Brain microvascular endothelial cell (primary cell): ENCODE measurements around the gene IRF8.
"Not testable (repeated sequence)": the region's sequence is repeated elsewhere in the genome, so short reads cannot be mapped to it uniquely, and the experiment has no call there.

ENCODE experiments used
- DNase-seq: peaks from one replicate; pipeline ENCODE4 v3.0.0-alpha.2; 2020
- H3K27ac ChIP-seq: fragments of 250-450 bp; sonication (Bioruptor Pico); 2 replicates; pipeline ENCODE4 v1.5.1; 2020; ENCODE audit warnings: mild to moderate bottlenecking, moderate library complexity
- H3K27me3 ChIP-seq: fragments of 250-450 bp; sonication (Bioruptor Pico); replicated peaks from 2 replicates; pipeline ENCODE4 v1.5.1; 2020; ENCODE audit warnings: mild to moderate bottlenecking
- H3K36me3 ChIP-seq: fragments of 250-450 bp; sonication (Bioruptor Pico); replicated peaks from 2 replicates; pipeline ENCODE4 v1.5.1; 2020; ENCODE audit warnings: mild to moderate bottlenecking
- H3K4me3 ChIP-seq: 2 replicates; pipeline ENCODE4 v1.5.1; 2011; ENCODE audit warnings: low read depth, mild to moderate bottlenecking, control low read depth, low read length, moderate library complexity
- CTCF ChIP-seq: IDR thresholded peaks from 2 replicates; pipeline ENCODE4 v1.5.1; 2011; ENCODE audit warnings: low read depth, mild to moderate bottlenecking, moderate library complexity, low read length, control low read depth, inconsistent platforms; ENCODE audit errors: missing control alignments
- in situ Hi-C: cut with HindIII; loops from 2 replicates; pipeline ENCODE4 v1.10.0; 2017; ENCODE audit warnings: low sequenced_read_pairs, low pct_ligation_motif_present

Gene IRF8

DNA sequence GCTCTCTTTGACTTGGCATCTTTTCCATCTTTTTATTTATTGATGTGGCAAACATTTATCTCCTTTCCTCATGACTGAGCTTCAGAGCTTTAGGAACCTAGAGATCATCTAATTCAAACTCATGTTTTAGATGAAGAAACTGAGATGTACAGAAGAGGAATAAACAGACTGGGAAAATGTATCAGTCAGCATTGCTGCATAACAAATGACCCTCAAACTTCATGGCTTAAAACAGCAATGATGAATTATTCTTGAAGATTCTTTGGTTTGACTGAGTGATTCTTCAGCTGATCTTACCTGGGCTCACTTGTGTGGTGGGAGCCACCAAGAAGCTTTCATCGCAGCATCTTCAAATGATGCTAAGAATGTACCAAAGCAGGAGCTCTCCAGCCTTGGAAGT, 44.0 kb upstream of the IRF8 start:
- Histone ChIP-seq H3K4me3 (no peak overlapping the region), H3K36me3 (no peaks in the 10 kb centered on the region), H3K27me3 (peaks cover under 1% of the 10 kb centered on the region), H3K27ac (no peak overlapping the region)
- no peak for DNase-seq
- TF ChIP-seq CTCF = no peak
- in situ Hi-C loops = no loop called here

- Histone ChIP-seq H3K36me3 (no peaks in the 10 kb centered on the region), H3K27ac (no peak overlapping the region), H3K4me3 (no peak overlapping the region), H3K27me3 (no peaks in the 10 kb centered on the region)
- no peak for DNase-seq
- no peak for TF ChIP-seq CTCF
- in situ Hi-C loops = no loop called here
Measured at GRCh38 chr16:85856079-85856478, 42.9 kb upstream of the IRF8 start.

- no peaks in the 10 kb centered on the region for H3K27me3 ChIP-seq
- H3K27ac ChIP-seq = no peak overlapping the region
- H3K4me3 ChIP-seq = no peak overlapping the region
- in situ Hi-C loops = no loop called here
- H3K36me3 ChIP-seq = no peaks in the 10 kb centered on the region
- no peak for TF ChIP-seq CTCF
- no peak for DNase-seq
Measured at GRCh38 chr16:85856585-85856984, 42.4 kb upstream of the IRF8 start.

- DNase-seq = no peak
- in situ Hi-C loops = no loop called here
- no peak for TF ChIP-seq CTCF
- Histone ChIP-seq H3K4me3 (no peak overlapping the region), H3K27ac (no peak overlapping the region), H3K27me3 (no peaks in the 10 kb centered on the region), H3K36me3 (no peaks in the 10 kb centered on the region)
Measured at GRCh38 chr16:85857406-85857805, 41.6 kb upstream of the IRF8 start.

DNA sequence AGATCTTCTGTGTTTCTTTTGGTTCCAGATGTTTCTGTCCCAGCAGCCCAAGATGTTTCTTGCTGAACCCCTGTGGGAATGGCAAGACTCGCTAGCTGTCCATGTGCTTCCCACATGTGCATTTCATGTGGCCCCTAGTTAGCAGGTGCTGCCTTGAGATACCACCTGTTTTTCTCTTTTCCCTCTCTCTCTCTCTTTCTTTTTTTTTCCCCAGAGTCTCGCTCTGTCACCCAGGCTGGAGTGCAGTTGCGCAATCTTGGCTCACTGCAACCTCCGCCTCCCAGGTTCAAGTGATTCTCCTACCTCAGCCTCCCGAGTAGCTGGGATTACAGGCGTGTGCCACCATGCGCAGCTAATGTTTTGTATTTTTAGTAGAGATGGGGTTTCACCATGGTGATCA, 40.4 kb upstream of the IRF8 start:
- in situ Hi-C loops, H3K27ac ChIP-seq, DNase-seq, H3K4me3 ChIP-seq, H3K36me3 ChIP-seq, H3K27me3 ChIP-seq: not testable (repeated sequence)

DNA sequence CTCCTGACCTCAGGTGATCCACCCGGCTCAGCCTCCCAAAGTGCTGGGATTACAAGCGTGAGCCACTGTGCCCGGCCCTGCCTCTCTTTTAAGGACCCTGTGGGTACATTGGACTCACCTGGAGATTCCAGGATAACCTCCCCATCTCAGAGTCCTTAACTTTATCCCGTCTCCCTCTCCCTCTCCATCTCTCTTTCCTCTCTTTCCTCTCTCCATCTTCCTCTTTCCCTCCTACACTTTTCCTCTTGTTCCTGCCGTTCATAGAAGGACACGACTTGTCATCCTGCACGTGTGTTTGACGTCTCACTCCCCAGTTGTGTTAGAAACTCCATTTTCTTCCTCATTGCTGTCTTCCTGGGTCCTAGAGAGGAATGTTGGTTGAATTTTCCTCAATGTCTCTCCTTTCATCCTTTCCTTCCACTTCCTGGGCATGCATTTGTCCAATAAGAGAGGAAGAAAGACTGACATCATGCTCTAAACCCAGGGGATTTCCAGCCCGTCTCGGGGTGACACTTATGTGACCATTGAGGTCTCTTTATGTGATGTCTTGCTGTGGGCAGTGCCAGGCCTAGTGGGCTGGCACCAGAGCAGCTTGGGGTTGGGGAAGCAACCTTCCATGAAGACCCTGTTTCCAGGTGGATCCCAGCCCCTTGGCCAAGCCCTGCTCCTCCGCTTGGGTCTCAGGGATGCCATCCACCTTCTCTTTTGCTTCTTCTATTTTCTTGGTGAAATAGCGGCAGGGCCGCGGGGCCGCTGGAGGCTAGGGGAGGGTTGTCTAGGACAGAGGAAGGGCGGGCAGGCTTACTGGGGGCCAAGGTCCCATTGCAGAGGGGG, 39.8 kb upstream of the IRF8 start:
- in situ Hi-C loops = no loop called here
- no peak for DNase-seq
- H3K27me3 ChIP-seq = no peaks in the 10 kb centered on the region
- TF ChIP-seq CTCF = no peak
- no peaks in the 10 kb centered on the region for H3K36me3 ChIP-seq
- no peak overlapping the region for H3K4me3 ChIP-seq
- H3K27ac ChIP-seq = no peak overlapping the region
